Smooth muscle cell (in vitro differentiated cells): Measurements from ENCODE around the gene CBLC. TPM values are rescaled to one million over a fixed set of nuclear protein-coding genes. Genes with fewer than 3 reads are reported as not detected.
A peak's percentile ranks its signal among the peaks of the same experiment; 100 is the strongest.

ENCODE experiments used
- DNase-seq: peaks from one replicate; lab custom pipeline; 2025; ENCODE audit not compliant: unreplicated experiment; lab: John Stamatoyannopoulos, UW
- H2AFZ ChIP-seq: fragments of 200-600 bp; sonication (generic); 2 replicates; pipeline ENCODE4 v1.6.0; 2016; ENCODE audit warnings: antibody characterized with exemption, low read depth, mild to moderate bottlenecking
- H3F3A ChIP-seq: fragments of 200-600 bp; sonication (generic); 2 replicates; pipeline ENCODE4 v1.6.0; 2017; ENCODE audit warnings: antibody characterized with exemption, low read depth
- H3K27ac ChIP-seq: fragments of 200-600 bp; sonication (generic); 2 replicates; pipeline ENCODE4 v1.5.1; 2016; ENCODE audit warnings: low read depth, mild to moderate bottlenecking
- H3K27me3 ChIP-seq: fragments of 200-600 bp; sonication (generic); 2 replicates; pipeline ENCODE4 v1.6.1; 2016; ENCODE audit warnings: low read depth, mild to moderate bottlenecking
- H3K36me3 ChIP-seq: fragments of 200-600 bp; sonication (generic); 2 replicates; pipeline ENCODE4 v1.5.1; 2016; ENCODE audit warnings: low read depth
- H3K4me1 ChIP-seq: fragments of 200-600 bp; sonication (generic); 2 replicates; pipeline ENCODE4 v1.5.1; 2016; ENCODE audit warnings: low read depth
- H3K4me2 ChIP-seq: fragments of 200-600 bp; sonication (generic); 2 replicates; pipeline ENCODE4 v1.6.0; 2016; ENCODE audit warnings: mild to moderate bottlenecking
- H3K4me3 ChIP-seq: fragments of 200-600 bp; sonication (generic); 2 replicates; pipeline ENCODE4 v1.5.1; 2016; ENCODE audit warnings: mild to moderate bottlenecking
- H3K79me2 ChIP-seq: fragments of 200-600 bp; sonication (generic); 2 replicates; pipeline ENCODE4 v1.6.0; 2016; ENCODE audit warnings: low read depth, mild to moderate bottlenecking
- H3K9ac ChIP-seq: fragments of 200-600 bp; sonication (generic); 2 replicates; pipeline ENCODE4 v1.6.0; 2016; ENCODE audit warnings: low read depth
- H3K9me3 ChIP-seq: fragments of 200-600 bp; sonication (generic); replicated peaks from 2 replicates; pipeline ENCODE4 v1.5.1; 2016; ENCODE audit warnings: low read depth
- H4K20me1 ChIP-seq: fragments of 200-600 bp; sonication (generic); 2 replicates; pipeline ENCODE4 v1.6.0; 2016; ENCODE audit warnings: low read depth
- CTCF ChIP-seq: fragments of 200-600 bp; sonication (generic); IDR thresholded peaks from 2 replicates; pipeline ENCODE4 v1.5.1; 2017; ENCODE audit warnings: borderline replicate concordance, mild to moderate bottlenecking, antibody characterized with exemption; ENCODE audit not compliant: insufficient read depth, poor library complexity, severe bottlenecking
- WGBS: methylation state at CpG from one replicate; pipeline ENCODE4 v1.1.7; 2016; ENCODE audit warnings: low lambda C conversion rate; 5-methylcytosine and 5-hydroxymethylcytosine counted together
- polyA plus RNA-seq: library from polyadenylated mRNA; unstranded; fragments of >200 nt; fragmentation: Nextera tagmentation; extraction: Ambion mirVana; gene quantifications from 2 replicates; pipeline ENCODE4 v1.2.1, GENCODE V29; 2016
- total RNA-seq: library from RNA; depleted of rRNA; stranded (reverse); fragments of >200 nt; gene quantifications from 2 replicates; pipeline ENCODE4 v1.2.3, GENCODE V29; 2014

Gene CBLC
- total and polyA plus RNA-seq, 2 experiments from 2014 or later: 0.40 to 0.87 TPM

- Histone ChIP-seq H3K9me3 (no peaks in the 10 kb centered on the region), H3K4me2 (no peak overlapping the region), H3K36me3 (no peaks in the 10 kb centered on the region), H3F3A (no peaks in the 10 kb centered on the region), H3K9ac (no peak overlapping the region), H4K20me1 (no peaks in the 10 kb centered on the region), H3K4me1 (no peaks in the 10 kb centered on the region), H3K4me3 (no peak overlapping the region), H3K27ac (no peak overlapping the region), H3K79me2 (no peaks in the 10 kb centered on the region), H3K27me3 (no peaks in the 10 kb centered on the region), H2AFZ (no peak overlapping the region)
- DNase-seq: no peak
- no peak for TF ChIP-seq CTCF
- WGBS: 91% methylated on average over 7 of the region's 7 CpGs
Measured at GRCh38 chr19:44840811-44841210, 63.1 kb downstream of the CBLC start.

GRCh38 chr19:44841231-44841630 is 63.5 kb downstream of the CBLC start:
- Histone ChIP-seq H3K4me2 (no peak overlapping the region), H3K27ac (no peak overlapping the region), H3K27me3 (no peaks in the 10 kb centered on the region), H3K9me3 (no peaks in the 10 kb centered on the region), H3K4me3 (no peak overlapping the region), H3K79me2 (peaks cover under 1% of the 10 kb centered on the region), H3K9ac (no peak overlapping the region), H4K20me1 (no peaks in the 10 kb centered on the region), H2AFZ (no peak overlapping the region), H3K36me3 (no peaks in the 10 kb centered on the region), H3K4me1 (no peaks in the 10 kb centered on the region), H3F3A (no peaks in the 10 kb centered on the region)
- WGBS: 91% methylated on average over 3 of the region's 3 CpGs
- DNase-seq: no peak
- no peak for TF ChIP-seq CTCF

- H3K9ac ChIP-seq: no peak overlapping the region
- H2AFZ ChIP-seq: peak overlapping the region; percentile 87
- no peak for TF ChIP-seq CTCF
- peak overlapping the region; percentile 15 for H3K27ac ChIP-seq
- H3K4me1 ChIP-seq: peaks cover 8% of the 10 kb centered on the region
- peak overlapping the region; percentile 91 for H3K4me2 ChIP-seq
- H3K4me3 ChIP-seq: peak overlapping the region; percentile 98
- H4K20me1 ChIP-seq: peaks cover 35% of the 10 kb centered on the region
- 22% methylated on average over 12 of the region's 12 CpGs for WGBS
- no peaks in the 10 kb centered on the region for H3K27me3 ChIP-seq
- peaks cover 15% of the 10 kb centered on the region for H3F3A ChIP-seq
- no peak for DNase-seq
- no peaks in the 10 kb centered on the region for H3K36me3 ChIP-seq
- peaks cover 30% of the 10 kb centered on the region for H3K79me2 ChIP-seq
- no peaks in the 10 kb centered on the region for H3K9me3 ChIP-seq
Measured at GRCh38 chr19:44845286-44845611, 67.6 kb downstream of the CBLC start.

GRCh38 chr19:44845612-44846454 is 68.1 kb downstream of the CBLC start, which contains the start of gene NECTIN2:
TSS of gene NECTIN2 (plus strand) at chr19:44846297. CDS start at chr19:44846526, 229 bp downstream.
- H3K4me2 ChIP-seq: peak within 1 kb of the TSS; percentile 95
- H3K4me1 ChIP-seq: peaks cover 13% of the 10 kb centered on the region
- H3K4me3 ChIP-seq: peak within 1 kb of the TSS; percentile 98
- peak within 1 kb of the TSS; percentile 87 for H2AFZ ChIP-seq
- H3F3A ChIP-seq: peaks cover 15% of the 10 kb centered on the region
- no peaks in the 10 kb centered on the region for H3K27me3 ChIP-seq
- peak; percentile 74 for TF ChIP-seq CTCF
- H3K27ac ChIP-seq: peak within 1 kb of the TSS; percentile 97
- DNase-seq: peak; percentile 100
- peaks cover 35% of the 10 kb centered on the region for H3K79me2 ChIP-seq
- no peaks in the 10 kb centered on the region for H3K36me3 ChIP-seq
- under 1% methylated on average over 57 of the region's 67 CpGs for WGBS
- H3K9ac ChIP-seq: peak within 1 kb of the TSS; percentile 100
- H3K9me3 ChIP-seq: no peaks in the 10 kb centered on the region
- peaks cover 41% of the 10 kb centered on the region for H4K20me1 ChIP-seq
